Measurements from ENCODE around the gene TRIP11. TPM values are rescaled to one million over a fixed set of nuclear protein-coding genes. Genes with fewer than 3 reads are reported as not detected.

TRIP11 gene
- 10 to 100 TPM; 16.5 to 28.4 TPM for total RNA-seq
- polyA plus RNA-seq, result 10 to 100 TPM in 1 of 2 donors, 1 to 10 TPM in 1; 4.3 to 16.7 TPM

DNA sequence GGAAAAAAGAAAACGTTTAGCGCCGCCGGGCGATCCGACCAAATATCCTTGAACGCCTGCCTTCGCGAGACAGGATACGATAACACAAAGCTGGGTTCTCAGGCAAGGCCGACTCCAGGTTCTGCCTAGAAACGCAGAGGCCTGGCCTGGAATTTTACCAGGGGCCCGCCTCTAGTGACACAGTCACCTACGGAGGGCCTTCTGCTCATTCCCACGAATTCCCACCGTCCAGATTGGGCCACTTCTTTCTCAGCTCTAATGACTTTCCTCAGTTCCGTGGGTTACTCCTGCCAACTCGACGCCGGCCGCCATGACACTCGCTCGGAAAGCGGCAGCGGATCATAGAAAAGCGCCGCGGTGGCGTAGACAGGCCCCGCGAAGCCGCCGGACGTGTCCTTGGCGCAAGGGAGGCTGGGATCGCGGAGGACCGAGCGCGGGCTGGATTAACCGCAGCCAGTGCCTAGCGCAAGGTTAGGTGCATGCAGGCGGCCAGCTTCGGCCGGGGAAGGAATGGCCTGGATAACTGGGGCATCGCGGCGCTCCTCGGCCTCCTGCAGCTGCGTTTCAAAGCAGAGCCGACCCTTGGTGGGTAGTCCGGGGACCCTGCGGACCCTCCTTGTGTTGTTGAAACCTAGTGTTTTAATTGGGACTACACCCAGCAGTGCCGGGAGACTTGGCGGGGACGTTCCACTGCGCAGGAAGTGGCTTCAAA is at the start of gene TRIP11:
TSS of gene TRIP11 (minus strand) at position 341 of the 712 bp plus-strand sequence. CDS start 374 bp downstream, outside the sequence.
- Histone ChIP-seq H3K4me1 (ENCODE audit: control insufficient read depth in 4 of 4, insufficient read depth in 4 of 4, low read length in 3 of 4) (peaks cover 3 to 46% (median 31%) of the 10 kb centered on the region in 4 donors), H3K27me3 (ENCODE audit: control insufficient read depth in 4 of 4, insufficient read depth in 4 of 4, low read length in 3 of 4) (no peaks in the 10 kb centered on the region), H3K9ac (ENCODE audit: low read depth in 1 of 2, low read length in 2 of 2) (peak within 1 kb of the TSS; percentile 95 to 99), H3K27ac (ENCODE audit: low read depth in 1 of 2, low read length in 2 of 2) (peak within 1 kb of the TSS; percentile 94 to 95), H3K36me3 (ENCODE audit: control insufficient read depth in 4 of 4, insufficient read depth in 3 of 4, low read depth in 1 of 4, low read length in 3 of 4) (no peaks in the 10 kb centered on the region), H3K9me3 (ENCODE audit: control insufficient read depth in 4 of 4, low read length in 3 of 4) (no peaks in the 10 kb centered on the region), H3K4me3 (ENCODE audit: low read depth in 1 of 3, low read length in 3 of 3) (peak within 1 kb of the TSS; percentile 65 to 98 (median 89))
- DNase-seq (ENCODE audit: low spot score), result peak; percentile 92
- under 1% methylated on average over 57 of the region's 57 CpGs for WGBS
- TF ChIP-seq TAF1 (conservative IDR thresholded peaks at IDR 0.05) (peak; percentile 82), HNF4G (IDR thresholded peaks at IDR 0.05) (no peak), RXRA (IDR thresholded peaks at IDR 0.05) (peak; percentile 13 to 30), GABPA (IDR thresholded peaks at IDR 0.05 in 1 of 2, conservative IDR thresholded peaks at IDR 0.05 in 1 of 2) (peak; percentile 27 to 88), NR2F2 (IDR thresholded peaks at IDR 0.05) (no peak), SP1 (IDR thresholded peaks at IDR 0.05) (peak; percentile 67), RAD21 (IDR thresholded peaks at IDR 0.05) (peak; percentile 7 to 43), FOXA2 (IDR thresholded peaks at IDR 0.05) (no peak), HNF4A (conservative IDR thresholded peaks at IDR 0.05) (peak in 1 of 2 donors; percentile 23), FOXA1 (IDR thresholded peaks at IDR 0.05) (no peak), EGR1 (IDR thresholded peaks at IDR 0.05; ENCODE audit: low read depth in 2 of 2) (no peak), JUND (IDR thresholded peaks at IDR 0.05) (peak; percentile 35 to 46), YY1 (IDR thresholded peaks at IDR 0.05) (peak; percentile 99)
- TF ChIP-seq, protein P1, sequence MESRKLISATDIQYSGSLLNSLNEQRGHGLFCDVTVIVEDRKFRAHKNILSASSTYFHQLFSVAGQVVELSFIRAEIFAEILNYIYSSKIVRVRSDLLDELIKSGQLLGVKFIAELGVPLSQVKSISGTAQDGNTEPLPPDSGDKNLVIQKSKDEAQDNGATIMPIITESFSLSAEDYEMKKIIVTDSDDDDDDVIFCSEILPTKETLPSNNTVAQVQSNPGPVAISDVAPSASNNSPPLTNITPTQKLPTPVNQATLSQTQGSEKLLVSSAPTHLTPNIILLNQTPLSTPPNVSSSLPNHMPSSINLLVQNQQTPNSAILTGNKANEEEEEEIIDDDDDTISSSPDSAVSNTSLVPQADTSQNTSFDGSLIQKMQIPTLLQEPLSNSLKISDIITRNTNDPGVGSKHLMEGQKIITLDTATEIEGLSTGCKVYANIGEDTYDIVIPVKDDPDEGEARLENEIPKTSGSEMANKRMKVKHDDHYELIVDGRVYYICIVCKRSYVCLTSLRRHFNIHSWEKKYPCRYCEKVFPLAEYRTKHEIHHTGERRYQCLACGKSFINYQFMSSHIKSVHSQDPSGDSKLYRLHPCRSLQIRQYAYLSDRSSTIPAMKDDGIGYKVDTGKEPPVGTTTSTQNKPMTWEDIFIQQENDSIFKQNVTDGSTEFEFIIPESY (IDR thresholded peaks at IDR 0.05), result peak; percentile 76
- TF ChIP-seq, protein P2, sequence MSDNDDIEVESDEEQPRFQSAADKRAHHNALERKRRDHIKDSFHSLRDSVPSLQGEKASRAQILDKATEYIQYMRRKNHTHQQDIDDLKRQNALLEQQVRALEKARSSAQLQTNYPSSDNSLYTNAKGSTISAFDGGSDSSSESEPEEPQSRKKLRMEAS (IDR thresholded peaks at IDR 0.05), result peak; percentile 56
- TF ChIP-seq, protein P3, sequence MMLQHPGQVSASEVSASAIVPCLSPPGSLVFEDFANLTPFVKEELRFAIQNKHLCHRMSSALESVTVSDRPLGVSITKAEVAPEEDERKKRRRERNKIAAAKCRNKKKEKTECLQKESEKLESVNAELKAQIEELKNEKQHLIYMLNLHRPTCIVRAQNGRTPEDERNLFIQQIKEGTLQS (IDR thresholded peaks at IDR 0.05), result peak; percentile 26
- TF ChIP-seq, protein P4, sequence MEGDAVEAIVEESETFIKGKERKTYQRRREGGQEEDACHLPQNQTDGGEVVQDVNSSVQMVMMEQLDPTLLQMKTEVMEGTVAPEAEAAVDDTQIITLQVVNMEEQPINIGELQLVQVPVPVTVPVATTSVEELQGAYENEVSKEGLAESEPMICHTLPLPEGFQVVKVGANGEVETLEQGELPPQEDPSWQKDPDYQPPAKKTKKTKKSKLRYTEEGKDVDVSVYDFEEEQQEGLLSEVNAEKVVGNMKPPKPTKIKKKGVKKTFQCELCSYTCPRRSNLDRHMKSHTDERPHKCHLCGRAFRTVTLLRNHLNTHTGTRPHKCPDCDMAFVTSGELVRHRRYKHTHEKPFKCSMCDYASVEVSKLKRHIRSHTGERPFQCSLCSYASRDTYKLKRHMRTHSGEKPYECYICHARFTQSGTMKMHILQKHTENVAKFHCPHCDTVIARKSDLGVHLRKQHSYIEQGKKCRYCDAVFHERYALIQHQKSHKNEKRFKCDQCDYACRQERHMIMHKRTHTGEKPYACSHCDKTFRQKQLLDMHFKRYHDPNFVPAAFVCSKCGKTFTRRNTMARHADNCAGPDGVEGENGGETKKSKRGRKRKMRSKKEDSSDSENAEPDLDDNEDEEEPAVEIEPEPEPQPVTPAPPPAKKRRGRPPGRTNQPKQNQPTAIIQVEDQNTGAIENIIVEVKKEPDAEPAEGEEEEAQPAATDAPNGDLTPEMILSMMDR (IDR thresholded peaks at IDR 0.05; ENCODE audit: low read depth, low read length, missing input control), result no peak
- TF ChIP-seq, protein P5, sequence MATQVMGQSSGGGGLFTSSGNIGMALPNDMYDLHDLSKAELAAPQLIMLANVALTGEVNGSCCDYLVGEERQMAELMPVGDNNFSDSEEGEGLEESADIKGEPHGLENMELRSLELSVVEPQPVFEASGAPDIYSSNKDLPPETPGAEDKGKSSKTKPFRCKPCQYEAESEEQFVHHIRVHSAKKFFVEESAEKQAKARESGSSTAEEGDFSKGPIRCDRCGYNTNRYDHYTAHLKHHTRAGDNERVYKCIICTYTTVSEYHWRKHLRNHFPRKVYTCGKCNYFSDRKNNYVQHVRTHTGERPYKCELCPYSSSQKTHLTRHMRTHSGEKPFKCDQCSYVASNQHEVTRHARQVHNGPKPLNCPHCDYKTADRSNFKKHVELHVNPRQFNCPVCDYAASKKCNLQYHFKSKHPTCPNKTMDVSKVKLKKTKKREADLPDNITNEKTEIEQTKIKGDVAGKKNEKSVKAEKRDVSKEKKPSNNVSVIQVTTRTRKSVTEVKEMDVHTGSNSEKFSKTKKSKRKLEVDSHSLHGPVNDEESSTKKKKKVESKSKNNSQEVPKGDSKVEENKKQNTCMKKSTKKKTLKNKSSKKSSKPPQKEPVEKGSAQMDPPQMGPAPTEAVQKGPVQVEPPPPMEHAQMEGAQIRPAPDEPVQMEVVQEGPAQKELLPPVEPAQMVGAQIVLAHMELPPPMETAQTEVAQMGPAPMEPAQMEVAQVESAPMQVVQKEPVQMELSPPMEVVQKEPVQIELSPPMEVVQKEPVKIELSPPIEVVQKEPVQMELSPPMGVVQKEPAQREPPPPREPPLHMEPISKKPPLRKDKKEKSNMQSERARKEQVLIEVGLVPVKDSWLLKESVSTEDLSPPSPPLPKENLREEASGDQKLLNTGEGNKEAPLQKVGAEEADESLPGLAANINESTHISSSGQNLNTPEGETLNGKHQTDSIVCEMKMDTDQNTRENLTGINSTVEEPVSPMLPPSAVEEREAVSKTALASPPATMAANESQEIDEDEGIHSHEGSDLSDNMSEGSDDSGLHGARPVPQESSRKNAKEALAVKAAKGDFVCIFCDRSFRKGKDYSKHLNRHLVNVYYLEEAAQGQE (IDR thresholded peaks at IDR 0.05), result peak; percentile 83

All from liver (tissue), 9 donors.